Cerebellar nuclear complex (tissue), 1 donor: ENCODE results near the gene ZSWIM5.
"Not testable (repeated sequence)": the region's sequence is repeated elsewhere in the genome, so short reads cannot be mapped to it uniquely, and the experiment has no call there.

ENCODE experiments used
- DNase-seq, 2 experiments: peaks; one replicate each; lab custom pipeline; 2025; lab: John Stamatoyannopoulos, UW

ZSWIM5 gene

DNA sequence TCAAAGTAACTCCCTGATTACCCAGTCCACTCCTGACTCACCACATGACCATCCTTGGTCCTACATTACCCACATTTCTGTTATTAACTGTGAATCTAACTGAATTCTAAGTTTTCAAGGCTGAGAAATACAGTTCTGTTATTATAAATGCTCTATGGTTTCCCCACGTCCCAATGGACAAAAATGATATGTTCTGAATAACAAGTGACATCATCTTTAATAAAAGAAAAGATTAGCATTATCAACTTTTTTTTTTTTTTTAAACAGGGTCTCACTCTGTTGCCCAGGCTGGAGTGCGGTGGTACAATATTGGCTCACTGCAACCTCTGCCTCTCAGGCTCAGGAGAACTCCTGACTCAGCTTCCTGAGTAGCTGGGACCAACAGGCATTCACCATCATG is 59.6 kb downstream of the ZSWIM5 start:
- no peak for DNase-seq

DNA sequence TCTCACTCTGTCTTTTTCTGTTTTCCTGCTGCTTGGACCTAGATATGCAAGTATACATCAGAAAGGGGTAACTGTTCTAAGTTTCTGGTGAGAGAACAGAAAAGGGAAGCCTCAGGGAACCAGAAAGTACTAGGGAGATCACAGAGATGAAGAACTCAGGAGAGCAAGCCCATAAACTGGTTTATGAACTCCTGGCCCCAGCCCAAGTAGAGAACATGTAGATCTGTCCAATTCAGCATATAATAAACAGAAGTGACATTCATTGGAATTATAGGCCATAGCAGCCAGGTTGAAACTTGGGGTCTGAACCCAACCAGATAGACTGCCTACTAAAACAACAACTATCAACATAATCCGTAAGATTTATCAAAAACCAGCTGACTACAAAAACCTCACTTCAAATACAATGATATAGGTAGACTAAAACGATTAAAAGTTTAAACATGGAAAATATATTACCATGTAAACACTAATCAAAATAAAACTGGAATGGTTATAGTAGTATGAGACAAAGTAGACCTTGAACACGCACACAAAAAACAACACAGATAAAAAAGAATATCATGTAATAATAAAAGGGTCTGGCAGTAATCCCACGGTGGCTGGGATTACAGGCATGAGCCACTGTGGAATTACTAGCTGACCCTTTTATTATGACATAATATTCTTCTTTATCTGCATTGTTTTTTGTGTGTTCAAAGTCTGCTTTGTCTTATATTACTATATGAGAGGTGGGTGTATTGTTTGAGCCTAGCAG is 65.0 kb downstream of the ZSWIM5 start:
- no peak for DNase-seq

DNA sequence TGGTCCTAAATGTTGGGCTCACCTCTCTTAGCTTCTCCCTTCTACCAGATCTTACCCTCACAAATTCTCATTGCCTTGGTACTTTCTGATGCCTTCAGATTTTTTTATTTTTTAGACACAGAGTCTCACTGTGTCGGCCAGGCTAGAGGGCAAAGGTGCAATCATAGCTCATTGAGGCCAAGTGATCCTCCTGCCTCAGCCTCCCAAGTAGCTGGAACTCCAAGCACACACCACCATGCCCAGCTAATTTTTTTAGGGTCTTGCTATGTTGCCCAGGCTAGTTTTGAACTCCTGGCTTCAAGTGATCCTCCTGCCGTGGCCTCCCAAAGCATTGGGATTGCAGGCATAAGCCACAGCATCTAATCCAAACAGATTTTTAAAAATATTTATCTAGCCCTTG is 69.4 kb downstream of the ZSWIM5 start:
- DNase-seq: no peak

DNA sequence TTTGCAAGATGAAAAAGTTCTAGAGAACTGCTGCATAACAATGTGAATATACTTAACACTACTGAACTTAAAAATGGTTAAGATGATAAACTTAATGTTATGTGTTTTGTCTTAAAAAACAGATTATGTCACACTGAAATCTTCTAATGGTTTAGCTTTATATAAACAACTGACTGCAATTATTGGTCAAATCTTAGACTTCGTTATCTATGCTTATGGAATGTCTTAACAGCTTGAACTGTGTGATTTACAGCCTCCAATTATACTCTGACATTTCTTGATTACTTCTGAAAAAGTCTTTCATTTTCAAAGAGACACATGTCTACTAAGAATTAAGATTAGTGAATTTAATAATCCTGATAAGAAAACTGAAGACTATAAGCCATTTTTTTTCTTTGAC is 71.1 kb downstream of the ZSWIM5 start:
- DNase-seq: no peak

DNA sequence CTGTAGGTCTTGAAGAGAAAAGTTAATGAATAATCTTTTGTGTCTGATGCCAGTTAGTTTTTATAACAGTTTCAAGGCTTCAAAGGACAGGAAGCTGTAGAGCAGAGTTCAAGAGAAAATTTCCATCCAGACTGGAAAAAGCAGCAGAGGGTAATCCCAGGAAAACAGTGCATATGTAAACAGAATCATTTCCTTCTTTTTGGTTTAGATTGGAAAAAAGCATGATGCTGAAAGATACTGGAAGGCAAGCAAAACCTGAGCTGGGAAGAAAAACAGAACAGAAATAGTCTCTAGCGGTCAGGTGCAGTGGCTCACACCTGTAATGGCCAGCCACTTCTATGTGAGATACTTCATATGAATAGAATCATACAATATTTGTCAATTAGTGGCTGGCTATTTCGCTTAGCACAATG is 71.9 kb downstream of the ZSWIM5 start:
- no peak for DNase-seq

DNA sequence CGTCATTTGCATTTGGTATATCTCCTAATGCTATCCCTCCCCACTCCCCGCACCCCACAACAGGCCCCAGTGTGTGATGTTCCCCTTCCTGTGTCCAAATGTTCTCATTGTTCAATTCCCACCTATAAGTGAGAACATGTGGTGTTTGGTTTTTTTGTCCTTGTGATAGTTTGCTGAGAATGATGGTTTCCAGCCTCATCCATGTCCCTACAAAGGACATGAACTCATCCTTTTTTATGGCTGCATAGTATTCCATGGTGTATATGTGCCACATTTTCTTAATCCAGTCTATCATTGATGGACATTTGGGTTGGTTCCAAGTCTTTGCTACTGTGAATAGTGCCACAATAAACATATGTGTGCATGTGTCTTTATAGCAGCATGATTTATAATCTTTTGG is 73.7 kb downstream of the ZSWIM5 start:
- not testable (repeated sequence) for DNase-seq

DNA sequence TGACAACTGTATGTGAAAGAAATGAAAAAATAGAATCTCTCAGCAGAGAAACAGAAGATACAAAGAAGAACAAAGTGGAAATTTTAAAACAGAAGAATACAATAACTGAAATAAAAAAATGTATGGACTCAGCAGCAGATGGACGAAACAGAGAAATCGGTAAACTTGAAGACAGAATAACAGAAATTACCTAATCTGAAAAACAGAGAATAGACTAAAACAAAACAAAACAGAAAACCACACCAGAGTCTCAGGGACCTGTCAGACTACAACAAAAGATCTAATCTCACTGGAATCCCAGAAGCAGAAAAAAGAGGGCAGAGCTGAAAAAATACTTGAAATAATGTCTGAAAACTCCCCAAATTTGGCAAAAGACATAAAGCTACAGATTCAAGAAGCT is 83.0 kb downstream of the ZSWIM5 start:
- DNase-seq: no peak

DNA sequence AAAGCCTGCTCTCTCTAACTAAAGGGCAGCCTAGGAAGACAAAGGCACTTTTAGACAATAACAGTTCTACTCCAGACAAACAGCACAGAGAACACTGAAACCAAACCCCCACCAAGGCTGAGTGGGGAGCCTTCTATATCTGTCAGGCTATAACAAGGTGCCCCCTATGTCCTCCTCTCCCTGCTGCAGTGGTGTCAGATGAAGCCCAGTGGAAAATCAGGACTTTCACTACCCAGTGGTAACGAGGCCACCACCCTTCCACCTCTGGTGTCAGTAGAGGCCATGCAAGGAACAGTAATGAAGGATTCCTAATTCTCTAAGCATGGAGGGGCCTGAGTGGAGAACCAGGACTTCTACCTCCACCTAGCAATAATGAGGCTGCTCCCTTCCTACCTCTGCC is 83.7 kb downstream of the ZSWIM5 start:
- DNase-seq: no peak

DNA sequence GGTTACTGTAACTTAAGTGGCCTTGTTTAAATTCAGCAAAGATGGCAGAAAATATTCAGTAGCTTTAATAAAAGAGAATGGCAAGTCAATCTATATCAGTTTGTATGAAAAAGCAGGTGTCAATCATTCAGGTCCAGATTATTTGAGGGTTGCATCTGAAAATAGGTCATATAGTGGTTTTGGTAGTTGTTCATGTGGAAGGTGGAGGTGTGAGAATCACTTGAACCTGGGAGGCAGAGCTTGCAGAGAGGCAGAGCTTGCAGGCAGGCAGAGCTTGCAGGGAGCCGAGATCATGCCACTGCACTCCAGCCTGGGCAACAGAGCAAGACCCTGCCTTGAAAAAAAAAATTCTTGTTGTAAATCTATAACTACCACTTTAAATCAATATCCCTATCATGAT is 88.6 kb downstream of the ZSWIM5 start:
- DNase-seq: no peak

DNA sequence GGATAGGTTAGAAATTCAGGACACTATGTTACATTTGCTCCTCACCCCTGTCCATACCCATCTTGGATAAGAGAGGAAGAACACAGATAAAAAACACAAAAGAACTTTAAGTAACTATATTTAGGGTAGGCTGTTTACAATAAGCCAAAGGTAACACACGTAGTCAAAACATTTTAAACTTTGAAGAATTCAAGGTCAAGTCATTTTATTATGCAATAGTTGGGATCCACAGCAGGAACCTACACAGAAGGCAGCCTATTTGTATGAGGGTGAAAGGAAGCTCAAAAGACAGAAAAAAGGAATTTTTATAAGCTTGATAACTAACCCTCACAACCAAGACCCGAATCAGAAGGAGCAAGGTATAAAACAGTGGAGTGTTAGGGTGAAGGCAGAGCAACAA is 89.6 kb downstream of the ZSWIM5 start:
- DNase-seq: no peak

DNA sequence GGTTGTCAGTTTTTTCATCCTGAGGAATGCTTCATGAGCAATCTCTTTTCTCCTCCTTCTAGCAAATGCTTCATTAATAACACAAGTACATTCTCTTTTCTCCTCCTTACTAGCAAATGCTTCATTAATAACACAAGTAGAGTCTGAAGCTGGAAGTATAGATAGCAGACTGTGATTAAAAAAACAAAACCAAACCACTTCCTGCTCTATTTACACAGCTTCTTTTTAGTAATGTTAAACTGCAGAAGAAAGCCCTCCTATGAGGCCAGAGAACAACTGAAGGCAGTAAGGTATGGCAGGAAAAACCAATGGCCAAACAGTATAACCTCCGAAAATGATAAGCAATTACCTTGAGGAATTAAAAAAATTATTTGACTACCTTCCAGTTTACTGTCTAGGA is 90.1 kb downstream of the ZSWIM5 start:
- no peak for DNase-seq

DNA sequence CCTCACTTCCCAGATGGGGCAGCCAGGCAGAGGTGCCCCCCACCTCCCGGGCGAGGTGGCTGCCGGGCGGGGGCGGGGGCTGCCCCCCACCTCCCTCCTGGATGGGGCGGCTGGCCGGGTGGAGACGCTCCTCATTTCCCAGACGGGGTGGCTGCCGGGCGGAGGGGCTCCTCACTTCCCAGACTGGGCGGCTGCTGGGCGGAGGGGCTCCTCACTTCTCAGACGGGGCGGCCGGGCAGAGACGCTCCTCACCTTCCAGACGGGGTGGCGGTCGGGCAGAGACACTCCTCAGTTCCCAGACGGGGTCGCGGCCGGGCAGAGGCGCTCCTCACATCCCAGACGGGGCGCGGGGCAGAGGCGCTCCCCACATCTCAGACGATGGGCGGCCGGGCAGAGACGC is 91.2 kb downstream of the ZSWIM5 start:
- not testable (repeated sequence) for DNase-seq

DNA sequence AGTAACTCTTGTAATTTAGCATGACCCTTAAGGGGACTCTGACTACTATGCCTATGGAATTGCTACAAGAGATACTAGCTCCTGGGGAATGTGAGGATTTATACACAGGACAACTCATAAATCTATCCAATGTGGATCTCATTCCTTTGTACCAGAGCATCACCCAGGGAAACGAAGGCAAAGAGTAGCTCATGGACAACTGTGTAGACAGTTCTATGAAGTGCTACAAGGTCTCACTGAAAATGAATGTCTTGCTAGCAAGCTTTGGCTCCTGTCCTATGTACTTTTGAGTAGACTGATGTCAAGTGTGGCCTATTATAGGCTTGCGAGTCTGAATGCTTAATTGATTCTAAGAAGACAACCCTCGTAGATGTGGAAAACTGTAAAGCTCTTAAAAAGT is 93.7 kb downstream of the ZSWIM5 start:
- DNase-seq: no peak

DNA sequence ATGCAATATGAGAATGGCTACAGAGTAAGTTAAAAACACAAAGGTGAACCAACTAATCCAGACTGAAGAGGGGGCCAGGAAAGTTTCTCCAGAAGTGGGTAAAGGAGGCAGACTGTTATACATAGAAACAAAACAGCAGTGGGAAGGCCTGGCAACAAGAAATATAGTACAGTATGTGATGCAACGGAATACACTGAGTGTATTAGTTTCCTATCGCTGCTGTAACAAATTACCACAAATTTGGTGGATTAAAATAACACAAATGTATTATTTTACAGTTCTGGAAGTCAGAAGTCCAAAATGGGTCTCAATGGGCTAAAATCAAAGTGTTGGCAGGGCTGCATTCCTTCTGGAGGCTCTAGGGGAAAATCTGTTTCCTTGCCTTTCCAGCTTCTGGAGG is 95.2 kb downstream of the ZSWIM5 start:
- no peak for DNase-seq

DNA sequence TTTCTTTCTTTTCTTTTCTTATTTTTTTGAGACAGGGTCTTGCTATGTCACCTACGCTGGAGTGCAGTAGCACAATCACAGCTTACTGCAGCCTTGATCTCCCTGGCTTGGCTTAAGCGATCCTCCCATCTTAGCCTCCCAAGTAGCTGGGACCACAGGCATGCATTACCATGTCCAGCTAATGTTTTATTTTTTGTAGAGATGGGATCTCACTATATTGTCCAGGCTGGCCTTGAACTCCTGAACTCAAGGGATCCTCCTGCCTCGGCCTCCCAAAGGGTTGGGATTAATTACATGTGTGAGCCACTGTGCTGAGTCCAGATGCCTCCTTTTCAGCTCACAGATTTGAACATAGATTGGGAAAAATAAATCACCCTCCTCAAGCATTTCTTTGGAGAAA is 98.6 kb downstream of the ZSWIM5 start:
- no peak for DNase-seq

DNA sequence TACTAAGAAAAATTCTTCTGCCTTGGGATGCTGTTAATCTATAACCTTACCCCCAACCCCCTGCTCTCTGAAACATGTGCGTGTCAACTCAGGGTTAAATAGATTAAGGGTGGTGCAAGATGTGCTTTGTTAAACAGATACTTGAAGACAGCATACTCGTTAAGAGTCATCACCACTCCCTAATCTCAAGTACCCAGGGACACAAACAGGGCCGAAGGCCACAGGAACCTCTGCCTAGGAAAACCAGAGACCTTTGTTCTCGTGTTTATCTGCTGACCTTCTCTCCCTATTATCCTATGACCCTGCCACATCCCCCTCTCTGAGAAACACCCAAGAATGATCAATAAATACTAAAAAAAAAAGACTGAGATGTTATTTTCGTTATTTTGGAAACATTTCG is 99.5 kb downstream of the ZSWIM5 start:
- not testable (repeated sequence) for DNase-seq

DNA sequence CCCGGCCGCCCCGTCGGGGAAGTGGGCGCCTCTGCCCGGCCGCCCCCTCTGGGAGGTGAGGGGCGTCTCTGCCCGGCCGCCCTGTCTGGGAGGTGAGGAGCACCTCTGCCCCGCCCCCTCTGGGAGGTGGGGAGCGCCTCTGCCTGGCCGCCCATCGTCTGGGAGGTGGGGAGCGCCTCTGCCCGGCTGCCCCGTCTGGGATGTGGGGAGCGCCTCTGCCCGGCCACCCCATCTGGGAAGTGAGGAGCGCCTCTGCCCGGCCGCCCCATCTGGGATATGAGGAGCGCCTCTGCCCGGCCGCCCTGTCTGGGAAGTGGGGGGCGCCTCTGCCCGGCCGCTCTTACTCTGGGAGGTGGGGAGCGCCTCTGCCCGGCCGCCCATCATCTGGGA is 100.3 kb downstream of the ZSWIM5 start:
- DNase-seq: not testable (repeated sequence)

DNA sequence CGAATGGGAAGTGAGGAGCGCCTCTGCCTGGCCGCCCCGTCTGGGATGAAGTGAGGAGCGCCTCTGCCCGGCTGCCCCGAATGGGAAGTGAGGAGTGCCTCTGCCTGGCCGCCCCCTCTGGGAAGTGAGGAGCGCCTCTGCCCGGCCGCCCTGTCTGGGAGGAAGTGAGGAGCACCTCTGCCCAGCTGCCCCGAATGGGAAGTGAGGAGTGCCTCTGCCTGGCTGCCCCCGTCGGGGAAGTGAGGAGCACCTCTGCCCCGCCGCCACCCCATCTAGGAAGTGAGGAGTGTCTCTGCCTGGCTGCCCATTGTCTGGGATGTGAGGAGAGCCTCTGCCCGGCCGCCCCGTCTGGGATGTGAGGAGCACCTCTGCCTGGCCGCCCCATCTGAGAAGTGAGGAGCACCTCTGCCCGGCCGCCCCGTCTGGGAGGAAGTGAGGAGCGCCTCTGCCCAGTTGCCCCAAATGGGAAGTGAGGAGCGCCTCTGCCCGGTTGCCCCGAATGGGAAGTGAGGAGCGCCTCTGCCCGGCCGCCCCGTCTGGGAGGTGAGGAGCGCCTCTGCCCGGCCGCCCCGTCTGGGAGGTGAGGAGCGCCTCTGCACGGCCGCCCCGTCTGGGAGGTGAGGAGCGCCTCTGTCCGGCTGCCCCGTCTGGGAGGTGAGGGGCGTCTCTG is 100.8 kb downstream of the ZSWIM5 start:
- DNase-seq: not testable (repeated sequence)

DNA sequence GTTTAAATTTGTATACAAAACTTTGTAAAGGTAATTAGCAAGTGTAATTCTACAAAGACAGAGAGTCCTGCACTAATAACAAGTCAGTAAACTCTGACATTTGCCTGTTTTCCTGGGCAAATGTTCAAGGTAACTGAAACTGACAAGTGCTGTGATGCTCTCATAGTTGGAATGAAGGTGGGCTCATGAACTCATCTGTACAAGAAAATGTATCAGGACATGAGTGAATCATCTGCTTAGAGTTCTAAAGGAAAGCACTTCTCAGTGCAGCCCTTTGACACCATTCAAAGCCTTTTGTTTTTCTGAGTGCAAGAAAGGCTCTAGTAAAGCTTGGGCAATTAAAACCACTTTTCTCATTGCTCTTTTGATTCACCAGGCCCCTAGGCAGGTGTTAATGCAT is 102.9 kb downstream of the ZSWIM5 start:
- no peak for DNase-seq

DNA sequence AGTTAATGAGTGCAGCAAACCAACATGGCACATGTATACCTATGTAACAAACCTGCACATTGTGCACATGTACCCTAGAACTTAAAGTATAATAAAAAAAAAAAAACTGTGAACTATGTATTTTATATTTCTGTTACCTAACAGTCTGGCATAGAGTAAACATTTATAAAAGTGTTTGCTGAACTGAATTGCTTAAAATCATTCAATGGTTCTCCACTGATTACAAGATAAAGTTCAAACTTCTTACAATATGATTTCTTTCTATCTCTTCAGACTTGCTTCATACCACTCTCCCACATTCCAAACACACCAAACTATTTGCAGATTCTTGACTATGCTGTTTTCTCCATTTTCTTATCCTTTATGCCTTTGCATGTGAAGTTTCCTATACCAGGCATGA is 104.5 kb downstream of the ZSWIM5 start:
- DNase-seq: no peak

DNA sequence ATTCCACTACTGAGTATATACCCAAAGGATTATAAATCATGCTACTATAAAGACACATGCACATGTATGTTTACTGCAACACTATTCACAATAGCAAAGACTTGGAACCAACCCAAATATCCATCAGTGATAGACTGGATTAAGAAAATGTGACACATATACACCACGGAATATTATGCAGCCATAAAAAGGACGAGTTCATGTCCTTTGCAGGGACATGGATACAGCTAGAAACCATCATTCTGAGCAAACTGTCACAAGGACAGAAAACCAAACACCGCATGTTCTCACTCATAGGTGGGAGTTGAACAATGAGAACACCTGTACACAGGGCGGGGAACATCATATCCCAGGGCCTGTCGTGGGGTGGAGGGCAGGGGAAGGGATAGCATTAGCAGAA is 104.9 kb downstream of the ZSWIM5 start:
- DNase-seq: not testable (repeated sequence)

DNA sequence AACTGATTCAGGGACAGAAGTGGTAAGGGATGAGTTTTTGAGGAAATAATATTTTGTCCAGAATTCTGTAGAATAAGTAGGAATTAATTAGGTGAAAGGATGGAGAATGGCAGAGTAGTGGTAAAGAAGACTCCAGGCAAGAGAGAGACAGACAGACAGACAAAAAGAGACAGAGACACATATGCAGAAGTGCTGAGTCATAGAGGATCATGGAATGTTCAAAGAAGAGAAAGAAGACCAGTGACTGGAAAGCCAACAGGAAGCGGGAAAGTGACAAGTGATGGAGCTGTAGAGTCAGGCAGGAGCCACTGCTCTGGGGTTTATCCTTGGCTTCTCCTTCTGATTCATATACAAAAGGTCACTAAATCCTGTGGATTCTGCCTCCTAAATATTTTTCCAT is 108.5 kb downstream of the ZSWIM5 start:
- DNase-seq: no peak

DNA sequence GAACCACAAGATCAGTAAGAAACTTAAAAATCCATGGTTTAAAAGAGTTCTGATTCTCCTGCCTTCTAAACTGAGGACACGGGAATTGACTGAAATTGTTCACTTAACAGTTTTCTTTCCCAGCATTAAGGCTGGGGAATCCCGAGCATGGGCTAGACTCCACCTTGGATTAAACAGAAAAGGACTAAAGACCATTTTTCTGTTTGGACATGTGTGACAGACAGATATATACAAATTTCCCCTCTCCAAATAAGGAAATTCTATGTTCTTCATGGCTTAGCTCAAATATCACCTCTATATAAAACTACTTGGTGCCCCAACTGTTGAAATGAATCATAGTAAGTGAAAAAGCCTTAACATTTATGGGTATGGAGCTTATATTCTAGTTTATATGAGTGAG is 109.3 kb downstream of the ZSWIM5 start:
- DNase-seq: no peak

DNA sequence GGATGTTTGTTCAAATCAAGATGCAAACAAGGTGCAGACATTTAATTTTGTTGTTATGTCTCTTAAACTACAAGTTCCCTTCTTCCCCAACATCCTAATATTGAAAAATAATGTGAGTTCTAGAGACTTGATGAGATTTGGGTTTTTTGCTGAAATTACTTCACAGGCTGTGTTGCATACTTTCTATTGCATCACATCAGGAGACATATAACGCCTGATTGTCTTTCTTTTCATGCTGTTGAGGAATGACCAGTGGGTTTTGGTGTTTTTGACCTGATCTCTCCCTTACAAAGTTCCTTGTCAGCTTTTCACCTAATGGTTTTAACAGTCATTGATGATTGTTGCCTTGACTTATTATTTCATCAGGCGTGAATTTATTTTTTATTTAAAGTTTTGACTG is 111.0 kb downstream of the ZSWIM5 start:
- DNase-seq: no peak
